NCI-H524 (cell line): ENCODE measurements around the gene BTNL2.
"Not testable (repeated sequence)": the region's sequence is repeated elsewhere in the genome, so short reads cannot be mapped to it uniquely, and the experiment has no call there.

Experiments
- DNase-seq, 2 experiments: peaks; one replicate each; lab custom pipeline; 2025; lab: John Stamatoyannopoulos, UW

The BTNL2 gene, protein sequence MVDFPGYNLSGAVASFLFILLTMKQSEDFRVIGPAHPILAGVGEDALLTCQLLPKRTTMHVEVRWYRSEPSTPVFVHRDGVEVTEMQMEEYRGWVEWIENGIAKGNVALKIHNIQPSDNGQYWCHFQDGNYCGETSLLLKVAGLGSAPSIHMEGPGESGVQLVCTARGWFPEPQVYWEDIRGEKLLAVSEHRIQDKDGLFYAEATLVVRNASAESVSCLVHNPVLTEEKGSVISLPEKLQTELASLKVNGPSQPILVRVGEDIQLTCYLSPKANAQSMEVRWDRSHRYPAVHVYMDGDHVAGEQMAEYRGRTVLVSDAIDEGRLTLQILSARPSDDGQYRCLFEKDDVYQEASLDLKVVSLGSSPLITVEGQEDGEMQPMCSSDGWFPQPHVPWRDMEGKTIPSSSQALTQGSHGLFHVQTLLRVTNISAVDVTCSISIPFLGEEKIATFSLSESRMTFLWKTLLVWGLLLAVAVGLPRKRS

DNA sequence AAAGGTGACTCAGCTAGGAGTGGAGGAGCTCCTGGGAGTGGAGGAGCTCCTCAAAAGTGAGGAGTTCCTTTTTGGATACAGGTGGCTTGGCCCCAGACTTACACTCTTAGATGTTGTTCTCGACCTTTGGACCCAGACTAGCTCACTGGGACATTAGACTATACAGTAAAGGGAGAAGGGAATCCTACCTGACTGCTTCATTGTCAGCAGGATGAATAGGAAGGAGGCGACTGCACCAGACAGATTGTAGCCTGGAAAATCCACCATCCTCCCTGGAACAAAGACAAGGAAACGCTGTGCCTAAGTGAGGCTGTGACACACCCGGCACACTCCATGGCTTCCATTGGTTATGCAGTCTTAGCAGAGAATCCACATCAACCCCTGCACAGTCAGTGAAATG lies at the start of gene BTNL2:
Gene BTNL2, minus strand, starts transcription at position 325 of the 400 bp plus-strand sequence. Its CDS starts 58 bp downstream, at position 267.
- no peak for DNase-seq

DNA sequence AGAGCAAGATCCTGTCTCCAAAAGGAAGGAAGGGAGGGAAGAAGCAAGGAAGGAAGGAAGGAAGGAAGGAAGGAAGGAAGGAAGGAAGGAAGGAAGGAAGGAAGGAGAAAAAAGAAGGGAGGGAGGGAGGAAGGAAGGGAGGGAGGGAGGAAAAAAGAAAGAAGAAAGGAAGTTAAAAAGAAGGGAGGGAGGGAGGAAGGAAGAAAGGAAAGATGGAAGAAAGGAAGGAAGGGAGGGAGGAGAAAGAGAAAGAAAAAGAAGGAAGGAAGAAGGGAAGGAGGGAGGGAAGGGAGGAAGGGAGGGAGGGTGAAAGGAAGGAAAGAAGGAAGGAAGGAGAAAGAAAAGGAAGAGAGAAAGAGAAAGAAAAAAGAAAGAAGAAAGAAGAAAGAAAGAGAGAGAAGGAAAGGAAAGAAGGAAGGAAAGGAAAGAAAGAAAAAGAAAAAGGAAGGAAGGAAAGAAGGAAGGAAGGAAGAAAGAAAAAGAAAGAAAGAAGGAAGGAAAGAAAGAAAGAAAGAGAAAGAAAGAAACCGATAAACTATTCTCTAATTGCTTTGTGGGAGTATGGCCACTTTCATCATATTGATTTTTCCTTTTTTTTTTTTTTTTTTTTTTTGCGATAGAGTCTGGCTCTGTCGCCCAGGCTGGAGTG lies 42.2 kb upstream of the BTNL2 start:
- no peak for DNase-seq

DNA sequence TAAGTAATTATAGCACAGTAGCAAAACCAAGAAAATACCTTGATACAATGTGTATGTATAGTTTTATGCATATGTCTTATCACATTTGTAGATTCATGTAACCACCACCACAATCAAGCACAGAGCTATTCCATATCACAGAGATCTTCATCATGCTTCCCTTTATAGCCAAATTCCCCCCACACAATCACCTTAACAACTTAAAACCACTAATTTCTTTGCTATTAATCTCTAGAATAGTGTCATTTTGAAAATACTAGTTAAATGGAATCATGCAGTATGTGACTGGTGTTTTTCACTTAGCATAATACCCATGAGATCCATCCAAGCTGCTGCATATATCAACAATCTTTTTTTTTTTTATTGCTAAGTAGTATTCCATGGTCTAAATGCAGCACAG lies 41.0 kb upstream of the BTNL2 start:
- no peak for DNase-seq

DNA sequence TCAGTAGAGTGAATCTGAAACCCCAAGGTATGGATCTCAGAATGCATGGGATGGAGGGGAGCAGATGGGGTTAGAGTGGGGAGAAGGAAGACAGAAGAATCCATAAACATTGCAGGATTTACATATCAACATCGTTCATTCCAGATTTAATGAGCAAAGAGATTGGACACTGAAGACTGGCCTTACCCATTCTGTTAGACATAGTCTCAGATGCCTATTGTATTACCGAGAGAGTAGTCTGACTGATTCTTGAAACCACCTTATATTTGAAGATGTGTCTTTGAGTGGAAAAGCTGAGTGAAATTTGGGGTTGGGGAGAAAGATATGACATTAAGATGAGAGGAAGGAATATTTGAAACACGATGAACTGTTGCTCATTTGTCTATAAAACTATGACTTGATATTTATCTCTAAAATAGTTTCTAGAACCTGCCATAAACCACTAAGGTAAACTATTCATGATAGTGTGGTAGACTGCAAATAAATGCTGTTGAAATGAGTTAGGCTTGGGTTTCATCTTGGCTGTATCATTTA lies 38.4 kb upstream of the BTNL2 start:
- DNase-seq, result no peak

DNA sequence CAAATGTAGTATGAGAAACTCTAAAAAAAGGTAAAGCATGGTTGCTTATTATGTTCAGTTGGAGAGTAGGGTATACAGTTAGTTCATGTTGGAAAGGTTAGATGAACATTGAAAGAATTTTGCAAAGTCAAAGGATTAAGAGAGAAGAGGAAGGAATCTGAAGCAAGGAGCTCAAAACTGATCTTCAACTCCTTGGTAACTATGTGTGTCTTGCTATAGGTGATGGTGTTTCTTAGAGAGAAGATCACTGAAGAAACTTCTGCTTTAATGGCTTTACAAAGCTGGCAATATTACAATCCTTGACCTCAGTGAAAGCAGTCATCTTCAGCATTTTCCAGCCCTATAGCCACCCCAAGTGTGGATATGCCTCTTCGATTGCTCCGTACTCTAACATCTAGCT lies 37.5 kb upstream of the BTNL2 start:
- no peak for DNase-seq

DNA sequence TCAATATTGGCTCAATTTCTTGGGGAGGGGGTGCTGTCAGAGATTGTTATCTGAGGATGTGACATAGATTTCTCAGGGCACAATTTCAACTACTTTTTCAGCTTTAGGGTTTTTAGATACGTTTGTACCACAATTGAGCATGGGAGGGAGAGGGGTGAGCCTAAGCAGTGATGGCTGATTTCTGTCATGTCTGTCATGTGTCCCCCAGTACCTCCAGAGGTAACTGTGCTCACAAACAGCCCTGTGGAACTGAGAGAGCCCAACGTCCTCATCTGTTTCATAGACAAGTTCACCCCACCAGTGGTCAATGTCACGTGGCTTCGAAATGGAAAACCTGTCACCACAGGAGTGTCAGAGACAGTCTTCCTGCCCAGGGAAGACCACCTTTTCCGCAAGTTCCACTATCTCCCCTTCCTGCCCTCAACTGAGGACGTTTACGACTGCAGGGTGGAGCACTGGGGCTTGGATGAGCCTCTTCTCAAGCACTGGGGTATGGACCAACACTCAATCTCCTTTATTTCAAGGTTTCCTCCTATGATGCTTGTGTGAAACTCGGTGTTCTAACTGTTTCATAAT lies 36.1 kb upstream of the BTNL2 start:
- DNase-seq, result no peak

DNA sequence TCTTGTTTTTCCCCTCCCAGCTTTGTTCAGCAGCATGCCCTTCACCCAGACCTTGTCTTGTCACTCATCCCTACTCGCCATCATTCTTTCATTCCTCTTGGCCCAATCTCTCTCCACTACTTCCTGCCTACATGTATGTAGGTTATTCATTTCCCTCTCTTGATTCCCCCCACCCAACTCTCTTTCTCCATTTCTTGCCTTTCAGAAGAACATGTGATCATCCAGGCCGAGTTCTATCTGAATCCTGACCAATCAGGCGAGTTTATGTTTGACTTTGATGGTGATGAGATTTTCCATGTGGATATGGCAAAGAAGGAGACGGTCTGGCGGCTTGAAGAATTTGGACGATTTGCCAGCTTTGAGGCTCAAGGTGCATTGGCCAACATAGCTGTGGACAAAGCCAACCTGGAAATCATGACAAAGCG lies 35.3 kb upstream of the BTNL2 start:
- DNase-seq, result no peak

DNA sequence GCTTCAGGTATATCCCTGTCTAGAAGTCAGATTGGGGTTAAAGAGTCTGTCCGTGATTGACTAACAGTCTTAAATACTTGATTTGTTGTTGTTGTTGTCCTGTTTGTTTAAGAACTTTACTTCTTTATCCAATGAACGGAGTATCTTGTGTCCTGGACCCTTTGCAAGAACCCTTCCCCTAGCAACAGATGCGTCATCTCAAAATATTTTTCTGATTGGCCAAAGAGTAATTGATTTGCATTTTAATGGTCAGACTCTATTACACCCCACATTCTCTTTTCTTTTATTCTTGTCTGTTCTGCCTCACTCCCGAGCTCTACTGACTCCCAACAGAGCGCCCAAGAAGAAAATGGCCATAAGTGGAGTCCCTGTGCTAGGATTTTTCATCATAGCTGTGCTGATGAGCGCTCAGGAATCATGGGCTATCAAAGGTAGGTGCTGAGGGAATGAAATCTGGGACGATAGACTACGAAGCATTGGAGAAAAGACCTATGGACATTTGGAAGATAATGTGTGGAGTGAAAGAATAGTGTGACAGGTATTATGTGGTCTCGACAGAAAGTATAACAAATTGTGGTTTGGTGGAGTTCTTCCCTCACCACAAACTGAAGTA lies 32.7 kb upstream of the BTNL2 start, which contains the start of gene HLA-DRA:
Gene HLA-DRA, plus strand, starts transcription at position 286 of the 613 bp plus-strand sequence. Its CDS starts 64 bp downstream, at position 350.
- no peak for DNase-seq

DNA sequence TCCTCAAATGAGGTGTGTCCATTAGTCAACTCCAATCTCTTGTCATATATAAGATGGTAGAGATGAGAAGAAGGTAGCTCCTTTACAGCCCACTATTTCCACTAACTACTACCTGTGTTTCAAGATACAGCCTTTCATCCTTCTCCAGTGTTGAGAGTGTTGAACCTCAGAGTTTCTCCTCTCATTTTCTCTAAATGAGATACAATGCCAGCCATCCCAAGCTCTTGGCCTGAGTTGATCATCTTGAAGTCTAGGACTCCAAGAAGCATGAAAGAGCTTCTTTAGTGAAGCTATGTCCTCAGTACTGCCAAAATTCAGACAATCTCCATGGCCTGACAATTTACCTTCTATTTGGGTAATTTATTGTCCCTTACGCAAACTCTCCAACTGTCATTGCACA lies 32.2 kb upstream of the BTNL2 start:
- DNase-seq, result no peak

DNA sequence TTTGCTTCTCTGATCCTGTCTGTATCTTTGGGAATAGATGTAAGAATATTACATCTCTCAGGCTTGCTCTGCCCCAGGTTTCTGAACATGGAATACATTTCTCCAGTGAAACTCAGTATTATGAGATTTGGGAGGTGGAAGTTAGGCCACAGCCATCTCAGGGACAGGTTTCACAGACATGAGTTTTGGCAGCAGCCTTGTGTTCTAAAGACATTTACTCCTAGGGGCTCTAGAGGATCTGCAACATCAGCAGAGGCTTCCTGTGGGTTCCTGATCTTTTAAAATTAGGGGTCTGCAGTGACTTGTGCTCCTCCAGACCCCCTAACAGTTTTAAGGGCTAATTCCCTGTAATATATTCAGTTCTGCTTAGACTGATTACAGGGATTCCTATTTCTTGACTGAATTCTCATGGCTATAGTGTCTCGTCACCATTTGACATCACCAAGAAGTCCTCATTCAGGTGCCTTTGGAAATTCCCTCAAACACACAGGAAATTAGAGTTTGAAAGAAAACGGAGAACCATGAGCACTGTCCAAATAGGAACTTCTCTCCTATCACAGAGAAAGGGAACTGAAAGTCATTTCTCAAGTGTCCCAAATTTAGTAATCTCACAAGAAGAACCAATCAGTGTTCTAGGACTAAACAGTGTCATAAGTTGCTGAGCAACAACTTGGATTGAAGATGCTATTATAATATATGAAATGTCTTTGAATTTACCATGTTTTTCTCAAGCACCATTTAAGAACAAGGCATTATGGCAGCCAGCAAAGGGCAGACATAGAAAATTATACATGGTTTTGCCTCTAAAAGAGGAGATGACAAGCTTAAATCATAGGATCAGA lies 30.2 kb upstream of the BTNL2 start:
- DNase-seq, result no peak

DNA sequence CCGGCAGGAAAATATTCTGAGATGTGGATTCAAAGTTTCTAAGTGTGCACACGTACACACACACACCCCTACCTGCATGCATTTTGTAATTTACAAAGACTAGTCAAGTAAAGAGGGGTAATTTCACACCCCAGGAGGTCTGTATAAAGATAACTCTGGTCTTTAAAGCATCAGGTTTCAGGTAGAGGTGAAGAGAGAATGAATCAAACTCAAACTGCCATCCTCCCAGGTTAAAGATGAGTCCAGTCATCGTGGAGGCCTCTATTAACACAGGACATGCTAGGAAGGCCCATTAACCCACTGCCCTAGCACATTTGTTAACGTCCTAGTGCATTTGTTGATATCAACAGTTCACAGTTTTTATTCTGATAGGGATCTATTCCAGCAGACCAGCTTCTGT lies 29.2 kb upstream of the BTNL2 start:
- DNase-seq, result no peak

DNA sequence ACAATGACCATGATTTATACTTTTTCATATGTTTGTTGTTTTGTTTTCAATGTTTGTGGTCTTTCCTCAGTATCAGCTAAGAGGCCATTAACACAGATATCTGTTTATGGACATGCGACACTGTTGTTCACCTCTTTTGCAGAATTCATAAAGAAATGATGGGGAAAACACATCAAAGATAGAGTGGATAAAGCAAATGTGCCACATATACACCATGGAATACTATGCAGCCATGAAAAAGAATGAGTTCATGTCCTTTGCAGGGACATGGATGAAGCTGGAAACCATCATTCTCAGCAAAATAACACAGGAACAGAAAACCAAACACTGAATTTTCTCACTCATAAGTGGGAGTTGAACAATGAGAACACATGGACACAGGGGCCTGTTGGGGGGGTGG lies 27.0 kb upstream of the BTNL2 start:
- DNase-seq, result not testable (repeated sequence)

DNA sequence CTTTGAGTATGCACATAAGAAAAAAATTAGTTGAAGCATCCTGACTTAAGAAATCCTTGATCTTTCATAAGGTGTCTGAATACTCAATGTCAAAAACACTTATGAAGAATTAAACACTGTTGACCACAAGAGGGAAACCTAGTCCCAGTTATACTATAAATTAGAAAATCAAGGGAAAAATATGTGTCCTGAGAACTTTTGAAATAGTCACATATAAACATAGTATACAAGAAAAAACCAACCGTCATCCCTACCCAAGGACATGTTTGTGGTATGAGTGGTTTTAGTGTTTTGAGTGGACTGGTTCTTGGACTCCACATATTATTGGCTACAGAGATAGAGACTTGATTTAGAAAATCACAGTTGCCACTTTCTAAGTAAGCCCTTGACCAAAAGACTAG lies 25.1 kb upstream of the BTNL2 start:
- DNase-seq, result peak in 1 of 2 experiments; percentile 4

DNA sequence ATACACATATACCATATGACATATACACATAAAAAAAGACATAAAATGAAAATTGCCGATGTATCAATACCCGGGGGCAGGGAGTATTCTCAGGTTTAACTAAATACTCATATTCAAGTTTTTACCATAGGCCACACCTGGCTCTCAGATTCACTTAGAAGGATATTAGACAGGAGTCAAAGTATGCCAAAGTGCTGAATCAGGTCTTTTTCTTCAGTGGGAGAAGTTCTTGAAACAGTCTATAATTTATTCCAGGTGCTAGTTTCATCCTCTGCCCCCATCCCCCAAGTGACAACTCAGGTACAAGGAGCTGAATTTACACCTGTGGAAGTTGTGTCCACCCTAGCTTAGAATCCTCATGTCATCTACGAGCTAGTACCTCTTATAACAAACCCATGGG lies 24.2 kb upstream of the BTNL2 start:
- no peak for DNase-seq

DNA sequence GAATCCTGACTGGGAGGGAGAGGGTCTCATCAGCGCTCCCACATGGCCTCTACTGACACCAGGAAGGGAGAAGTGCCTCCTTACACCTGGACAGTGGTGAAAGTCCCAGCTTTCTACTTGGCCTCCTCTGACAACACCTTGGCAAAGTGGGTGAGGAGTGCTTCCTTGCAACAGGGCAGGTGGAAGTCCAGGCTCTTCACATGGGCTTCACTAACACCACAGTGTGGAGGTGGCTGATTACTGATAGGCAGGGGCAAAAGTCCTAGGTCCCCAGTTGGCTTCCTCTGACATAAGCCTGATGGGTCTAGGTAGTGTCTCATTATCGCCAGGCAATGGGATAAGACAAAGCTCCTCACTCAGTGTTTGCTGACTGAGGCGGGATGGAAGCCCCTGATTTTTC lies 23.2 kb upstream of the BTNL2 start:
- DNase-seq, result no peak

DNA sequence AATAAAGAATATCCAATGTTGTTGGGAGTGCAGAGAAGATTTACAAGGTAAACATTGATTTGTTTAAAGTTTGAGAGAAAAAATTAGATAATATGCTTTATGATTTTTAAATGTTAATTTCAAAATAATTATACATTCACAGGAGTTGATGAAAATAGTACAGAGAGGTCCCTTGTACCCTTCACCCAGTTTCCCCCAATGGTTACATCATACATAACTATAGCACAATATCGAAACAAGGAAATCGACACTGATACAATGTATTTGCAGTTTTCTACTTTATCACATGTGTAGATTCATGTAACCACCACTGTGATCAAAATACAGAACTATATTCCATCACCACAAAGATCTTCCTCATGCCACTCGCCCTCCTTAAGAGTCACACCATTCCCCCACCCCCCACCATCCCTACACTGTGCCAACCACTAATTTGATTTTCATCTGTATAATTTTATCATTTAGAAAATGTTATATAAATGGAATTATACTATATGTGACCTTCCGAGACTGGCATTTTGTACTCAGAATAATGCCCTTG lies 21.0 kb upstream of the BTNL2 start:
- DNase-seq, result no peak

DNA sequence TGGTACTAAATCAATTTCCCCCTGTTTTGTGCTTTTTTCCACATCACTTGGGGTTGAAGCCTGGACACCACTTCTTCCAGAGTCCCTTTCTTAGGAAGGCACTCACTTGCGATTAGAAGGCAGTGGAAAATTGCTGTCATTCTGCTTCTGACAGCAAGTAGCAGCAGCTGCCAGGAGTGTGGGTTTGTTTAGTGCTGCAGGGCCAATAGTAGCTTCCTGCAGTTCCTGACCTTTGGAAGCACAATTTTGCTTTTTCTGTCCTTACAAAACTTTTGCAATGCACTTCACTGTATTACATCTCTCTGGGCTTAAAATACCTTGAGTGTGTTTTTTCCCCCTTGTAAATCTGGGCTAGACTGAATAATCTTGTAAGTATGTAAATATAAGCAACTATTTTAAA lies 20.2 kb upstream of the BTNL2 start:
- no peak for DNase-seq

DNA sequence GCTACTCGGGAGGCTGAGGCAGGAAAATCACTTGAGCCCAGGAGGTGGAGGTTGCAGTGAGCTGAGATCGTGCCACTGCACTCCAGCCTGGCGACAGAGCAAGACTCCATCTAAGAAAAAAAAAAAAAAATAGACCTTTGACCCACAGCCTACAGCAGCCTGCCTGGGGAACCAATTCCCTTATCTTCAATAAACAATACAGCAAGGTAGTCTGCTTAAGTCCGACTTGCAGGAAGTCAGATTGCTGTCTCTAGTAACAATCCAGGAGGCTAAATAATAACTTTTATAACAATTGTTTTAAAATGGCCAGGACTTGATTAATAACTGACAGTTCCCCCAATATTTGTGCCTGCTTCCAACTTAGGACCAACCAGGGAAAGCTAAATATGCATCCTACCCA lies 19.4 kb upstream of the BTNL2 start:
- no peak for DNase-seq

DNA sequence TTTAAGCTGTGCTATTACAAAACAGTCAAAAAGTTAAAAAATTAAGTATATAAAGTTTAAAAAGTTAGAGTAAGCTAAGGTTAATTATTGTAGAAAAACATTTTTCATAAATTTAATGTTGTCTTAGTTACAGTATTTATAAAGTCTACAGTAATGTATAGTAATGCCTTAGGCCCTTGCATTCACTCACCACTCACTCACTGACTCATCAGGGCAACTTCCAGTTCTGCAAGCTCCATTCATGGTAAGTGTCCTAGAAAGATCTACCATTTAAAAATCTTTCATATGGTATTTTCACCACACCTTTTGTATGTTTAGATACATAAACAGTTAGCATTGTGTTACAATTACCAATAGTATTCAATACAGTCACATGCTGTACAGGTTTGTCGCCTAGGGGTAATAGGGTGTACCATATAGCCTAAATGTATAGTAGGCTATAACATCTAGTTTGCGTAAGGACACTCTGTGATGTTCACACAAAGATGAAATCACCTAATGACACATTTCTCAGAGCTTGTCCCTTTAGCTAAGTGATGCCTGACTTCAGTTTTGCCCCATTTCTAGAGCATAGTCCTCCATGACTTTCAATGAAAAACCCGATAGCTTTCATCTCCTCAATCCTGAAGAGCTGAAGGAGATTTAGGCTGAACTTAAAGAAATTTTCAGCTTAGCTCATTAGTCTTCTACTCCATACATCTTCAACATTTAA lies 17.8 kb upstream of the BTNL2 start:
- no peak for DNase-seq

DNA sequence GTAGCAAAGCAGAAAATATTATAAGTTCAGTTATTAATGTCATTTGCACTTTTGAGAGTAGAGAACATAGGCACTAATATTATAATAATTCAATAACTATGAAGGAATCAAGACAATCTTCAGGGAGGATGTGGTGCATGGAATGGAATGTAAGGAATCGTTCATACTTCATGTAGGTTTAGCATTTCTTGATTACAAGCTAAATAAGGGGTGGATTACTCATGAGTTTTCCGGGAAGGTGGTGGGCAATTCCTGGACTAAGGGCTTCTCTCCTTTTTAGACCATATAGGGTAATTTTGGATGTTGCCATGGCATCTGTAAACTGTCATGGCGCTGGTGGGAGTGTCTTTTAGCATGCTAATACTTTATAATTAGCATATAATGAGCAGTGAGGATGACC lies 9.1 kb upstream of the BTNL2 start:
- no peak for DNase-seq
